Measurements from ENCODE around the gene UQCRQ. TPM values are rescaled to one million over a fixed set of nuclear protein-coding genes. Genes with fewer than 3 reads are reported as not detected.

UQCRQ gene
- total RNA-seq, 1 experiment from 2014 or later = 719 TPM

DNA sequence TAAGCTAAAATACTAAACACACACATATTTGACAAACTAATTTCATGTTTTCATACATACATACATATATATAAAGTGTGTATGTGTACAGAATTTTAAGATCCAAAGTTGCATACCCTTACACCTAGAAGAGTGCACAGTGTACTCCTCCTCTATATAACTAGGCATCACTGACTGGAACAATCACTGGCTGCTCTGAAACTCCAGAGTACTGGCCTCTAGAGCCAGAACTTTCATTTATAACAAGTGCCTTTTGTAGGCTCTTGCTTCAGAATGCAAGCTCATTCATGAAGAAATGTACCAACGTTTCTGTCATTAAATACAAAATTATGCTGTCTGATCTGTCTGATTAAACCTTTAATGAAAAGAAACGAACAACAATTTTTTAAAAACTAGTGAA is 11.0 kb downstream of the UQCRQ start:
- Mint-ChIP-seq H3K9me3 (ENCODE audit: low read depth, unreplicated experiment) (peaks cover 5% of the 10 kb centered on the region), H3K27ac (ENCODE audit: unreplicated experiment) (no peak overlapping the region), H3K4me3 (ENCODE audit: low read depth, unreplicated experiment) (no peak overlapping the region), H3K27me3 (ENCODE audit: unreplicated experiment) (no peaks in the 10 kb centered on the region), H3K4me1 (ENCODE audit: low read depth, unreplicated experiment) (peaks cover 50% of the 10 kb centered on the region), H3K36me3 (ENCODE audit: insufficient read depth, unreplicated experiment) (peaks cover 40% of the 10 kb centered on the region)
- TF ChIP-seq, protein P1, sequence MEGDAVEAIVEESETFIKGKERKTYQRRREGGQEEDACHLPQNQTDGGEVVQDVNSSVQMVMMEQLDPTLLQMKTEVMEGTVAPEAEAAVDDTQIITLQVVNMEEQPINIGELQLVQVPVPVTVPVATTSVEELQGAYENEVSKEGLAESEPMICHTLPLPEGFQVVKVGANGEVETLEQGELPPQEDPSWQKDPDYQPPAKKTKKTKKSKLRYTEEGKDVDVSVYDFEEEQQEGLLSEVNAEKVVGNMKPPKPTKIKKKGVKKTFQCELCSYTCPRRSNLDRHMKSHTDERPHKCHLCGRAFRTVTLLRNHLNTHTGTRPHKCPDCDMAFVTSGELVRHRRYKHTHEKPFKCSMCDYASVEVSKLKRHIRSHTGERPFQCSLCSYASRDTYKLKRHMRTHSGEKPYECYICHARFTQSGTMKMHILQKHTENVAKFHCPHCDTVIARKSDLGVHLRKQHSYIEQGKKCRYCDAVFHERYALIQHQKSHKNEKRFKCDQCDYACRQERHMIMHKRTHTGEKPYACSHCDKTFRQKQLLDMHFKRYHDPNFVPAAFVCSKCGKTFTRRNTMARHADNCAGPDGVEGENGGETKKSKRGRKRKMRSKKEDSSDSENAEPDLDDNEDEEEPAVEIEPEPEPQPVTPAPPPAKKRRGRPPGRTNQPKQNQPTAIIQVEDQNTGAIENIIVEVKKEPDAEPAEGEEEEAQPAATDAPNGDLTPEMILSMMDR (IDR thresholded peaks at IDR 0.05; ENCODE audit: unreplicated experiment) = no peak
- intact Hi-C loops (cut with micrococcal nuclease; ENCODE audit: unreplicated experiment) = no loop called here
- DNase-seq = no peak
- BruUV-seq (replicated peaks) = no TSS peak
- CTCF ChIA-PET = no interaction called here

DNA sequence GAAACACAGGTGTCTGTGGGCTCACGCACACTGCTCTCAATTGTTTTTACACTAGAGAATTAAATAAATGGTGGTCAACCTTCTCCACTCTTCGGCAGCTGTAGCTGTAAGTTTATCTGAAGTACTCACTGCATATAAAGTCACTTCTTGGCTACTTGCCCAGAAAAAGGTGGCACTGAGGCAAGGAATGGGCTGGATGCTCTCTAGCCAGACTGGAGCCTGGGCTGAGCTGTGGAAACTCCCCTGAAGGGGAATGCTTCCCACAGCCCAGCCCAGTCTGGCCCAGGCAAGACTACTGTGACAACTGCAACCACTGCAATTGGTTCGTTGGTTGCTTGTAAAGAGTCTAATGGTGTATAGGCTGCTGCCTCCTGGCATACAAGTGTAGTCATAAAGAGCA is 11.5 kb downstream of the UQCRQ start:
- BruUV-seq (replicated peaks) = no TSS peak
- peaks cover 5% of the 10 kb centered on the region for H3K9me3 Mint-ChIP-seq (ENCODE audit: low read depth, unreplicated experiment)
- no peaks in the 10 kb centered on the region for H3K27me3 Mint-ChIP-seq (ENCODE audit: unreplicated experiment)
- H3K4me1 Mint-ChIP-seq (ENCODE audit: low read depth, unreplicated experiment) = peaks cover 45% of the 10 kb centered on the region
- H3K27ac Mint-ChIP-seq (ENCODE audit: unreplicated experiment) = no peak overlapping the region
- H3K4me3 Mint-ChIP-seq (ENCODE audit: low read depth, unreplicated experiment) = no peak overlapping the region
- intact Hi-C loops (cut with micrococcal nuclease; ENCODE audit: unreplicated experiment) = no loop called here
- peaks cover 40% of the 10 kb centered on the region for H3K36me3 Mint-ChIP-seq (ENCODE audit: insufficient read depth, unreplicated experiment)
- TF ChIP-seq, protein P1 (IDR thresholded peaks at IDR 0.05; ENCODE audit: unreplicated experiment) = no peak
- DNase-seq = peak; percentile 43
- CTCF ChIA-PET = no interaction called here

DNA sequence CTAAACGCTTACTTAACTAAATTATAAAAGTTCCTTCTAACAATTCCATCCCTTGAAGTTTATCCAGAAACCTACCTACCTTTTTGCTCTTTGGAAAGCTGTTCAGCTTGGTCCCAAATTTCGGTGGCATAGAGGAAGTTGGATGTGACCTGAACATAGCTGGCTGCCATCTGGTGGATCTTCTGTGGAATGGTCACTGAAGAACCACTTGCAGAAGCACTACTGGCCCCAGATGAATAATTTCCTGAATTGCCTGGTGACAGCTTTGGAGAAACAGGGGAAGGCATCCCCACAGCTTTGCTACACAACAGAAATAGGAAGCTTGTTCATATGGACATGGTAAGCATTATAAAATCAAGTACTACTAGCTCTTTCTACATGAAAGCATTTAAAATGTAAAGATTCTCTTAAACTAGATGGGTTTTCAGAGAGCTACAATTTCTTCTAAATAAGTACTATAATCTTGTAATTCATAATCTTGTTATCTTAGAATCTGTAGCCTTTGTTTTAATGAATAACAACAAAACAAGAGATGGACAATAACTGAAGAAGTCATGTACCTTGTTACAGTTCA is 16.9 kb downstream of the UQCRQ start:
- H3K4me3 Mint-ChIP-seq (ENCODE audit: low read depth, unreplicated experiment) = no peak overlapping the region
- TF ChIP-seq, protein P1 (IDR thresholded peaks at IDR 0.05; ENCODE audit: unreplicated experiment) = peak; percentile 71

DNA sequence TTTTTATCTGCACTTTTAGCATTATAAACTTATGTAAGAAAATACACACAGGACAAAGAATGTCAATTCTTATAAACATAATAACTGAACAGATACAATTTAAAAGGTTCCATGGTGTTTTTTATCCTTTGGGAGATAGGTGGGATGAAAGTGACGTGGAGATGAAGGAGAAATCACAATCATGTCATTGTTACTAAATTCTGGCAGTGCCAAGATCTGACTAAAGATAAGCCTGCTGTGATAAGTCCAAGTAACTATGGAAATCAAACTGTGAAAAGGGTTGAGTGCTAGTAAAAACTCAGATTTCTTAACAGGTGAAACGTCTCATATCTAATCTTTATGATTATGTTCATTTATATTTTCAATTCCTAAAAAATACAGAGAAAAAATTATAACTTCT is 18.1 kb downstream of the UQCRQ start:
- Mint-ChIP-seq H3K36me3 (ENCODE audit: insufficient read depth, unreplicated experiment) (peaks cover 41% of the 10 kb centered on the region), H3K27ac (ENCODE audit: unreplicated experiment) (no peak overlapping the region), H3K9me3 (ENCODE audit: low read depth, unreplicated experiment) (no peaks in the 10 kb centered on the region), H3K27me3 (ENCODE audit: unreplicated experiment) (no peaks in the 10 kb centered on the region), H3K4me1 (ENCODE audit: low read depth, unreplicated experiment) (no peaks in the 10 kb centered on the region), H3K4me3 (ENCODE audit: low read depth, unreplicated experiment) (no peak overlapping the region)
- TF ChIP-seq, protein P1 (IDR thresholded peaks at IDR 0.05; ENCODE audit: unreplicated experiment) = no peak
- intact Hi-C loops (cut with micrococcal nuclease; ENCODE audit: unreplicated experiment) = loop anchor here (5.0 kb wide), 2 partner anchors 357 to 497 kb away; no protein-coding TSS in a partner anchor
- no peak for DNase-seq
- CTCF ChIA-PET = interaction anchor here (1.7 to 1.9 kb wide), 2 partner anchors 55 to 65 kb away, joined by 6 to 23 read pairs; partner anchors contain the start of gene SHROOM1
- BruUV-seq (replicated peaks) = no TSS peak

More for the DNA sequence above, 16.9 kb downstream of the UQCRQ start:
- H3K9me3 Mint-ChIP-seq (ENCODE audit: low read depth, unreplicated experiment) = no peaks in the 10 kb centered on the region
- intact Hi-C loops (cut with micrococcal nuclease; ENCODE audit: unreplicated experiment) = loop anchor here (2.0 to 5.0 kb wide), 3 partner anchors 55 to 496 kb away; no protein-coding TSS in a partner anchor
- CTCF ChIA-PET = interaction anchor here (0.6 to 1.9 kb wide), 7 partner anchors 17 to 387 kb away, joined by 3 to 23 read pairs (median 4); partner anchors contain the start of genes GDF9, SHROOM1 and UQCRQ
- no peaks in the 10 kb centered on the region for H3K27me3 Mint-ChIP-seq (ENCODE audit: unreplicated experiment)
- H3K27ac Mint-ChIP-seq (ENCODE audit: unreplicated experiment) = peak overlapping the region; percentile 44
- peak; percentile 60 for DNase-seq
- BruUV-seq (replicated peaks) = no TSS peak
- H3K4me1 Mint-ChIP-seq (ENCODE audit: low read depth, unreplicated experiment) = peaks cover 4% of the 10 kb centered on the region
- H3K36me3 Mint-ChIP-seq (ENCODE audit: insufficient read depth, unreplicated experiment) = peaks cover 37% of the 10 kb centered on the region
